SK-N-SH treated with all-trans-retinoic acid at 6 μM for 48 hours (cell line): ENCODE data around the gene MOCOS.
A peak's percentile ranks its signal among the peaks of the same experiment; 100 is the strongest.

ENCODE experiments used
- ATAC-seq: fragments of 200-7000 bp; cut with Tn5 transposase; 3 replicates; pipeline ENCODE4 v1.9.1; 2020; ENCODE audit warnings: mild to moderate bottlenecking, moderate library complexity
- ARNTL ChIP-seq: fragments of 450-650 bp; formaldehyde crosslinking; IDR thresholded peaks from 2 replicates; pipeline ENCODE4 v1.5.0; 2020; ENCODE audit warnings: low read depth, mild to moderate bottlenecking, moderate library complexity, borderline replicate concordance
- CREB5 ChIP-seq: fragments of 250-450 bp; sonication (Bioruptor Pico); IDR thresholded peaks from 2 replicates; pipeline ENCODE4 v1.5.1; 2020; ENCODE audit warnings: low read depth, mild to moderate bottlenecking, moderate library complexity
- ESRRG ChIP-seq: fragments of 250-450 bp; sonication (Bioruptor Pico); IDR thresholded peaks from 2 replicates; pipeline ENCODE4 v1.6.1; 2021; ENCODE audit warnings: mild to moderate bottlenecking
- ISL1 ChIP-seq: fragments of 250-450 bp; sonication (Bioruptor Pico); IDR thresholded peaks from 2 replicates; pipeline ENCODE4 v2.1.2; 2022; ENCODE audit warnings: mild to moderate bottlenecking, moderate library complexity
- OSR1 ChIP-seq: fragments of 250-450 bp; sonication (Bioruptor Pico); IDR thresholded peaks from 2 replicates; pipeline ENCODE4 v1.8.0; 2022; ENCODE audit warnings: moderate library complexity, mild to moderate bottlenecking, inconsistent platforms
- PPARA ChIP-seq: fragments of 250-450 bp; sonication (Bioruptor Pico); IDR thresholded peaks from 2 replicates; pipeline ENCODE4 v1.5.0; 2020; ENCODE audit warnings: mild to moderate bottlenecking, borderline replicate concordance
- RARB ChIP-seq: fragments of 250-450 bp; sonication (Bioruptor Pico); IDR thresholded peaks from 2 replicates; pipeline ENCODE4 v1.8.0; 2021; ENCODE audit warnings: mild to moderate bottlenecking, moderate library complexity
- SNAI2 ChIP-seq: fragments of 250-450 bp; sonication (Bioruptor Pico); IDR thresholded peaks from 2 replicates; pipeline ENCODE4 v1.5.0; 2020; ENCODE audit warnings: mild to moderate bottlenecking, moderate library complexity
- TCF4 ChIP-seq: fragments of 250-450 bp; sonication (Bioruptor Pico); IDR thresholded peaks from 2 replicates; pipeline ENCODE4 v1.8.0; 2021; ENCODE audit warnings: mild to moderate bottlenecking, moderate library complexity, borderline replicate concordance
- TOX ChIP-seq: fragments of 250-450 bp; sonication (Bioruptor Pico); IDR thresholded peaks from 2 replicates; pipeline ENCODE4 v1.8.0; 2021; ENCODE audit warnings: mild to moderate bottlenecking, moderate library complexity, borderline replicate concordance
- ZC3H10 ChIP-seq: fragments of 250-450 bp; sonication (Bioruptor Pico); IDR thresholded peaks from 2 replicates; pipeline ENCODE4 v1.5.1; 2021; ENCODE audit warnings: mild to moderate bottlenecking, moderate library complexity
- ZFP30 ChIP-seq: fragments of 450-650 bp; formaldehyde crosslinking; IDR thresholded peaks from 2 replicates; pipeline ENCODE4 v1.5.0; 2022; ENCODE audit warnings: mild to moderate bottlenecking, moderate library complexity
- ZNF565 ChIP-seq: fragments of 450-650 bp; formaldehyde crosslinking; conservative IDR thresholded peaks from 2 replicates; pipeline ENCODE4 v1.5.0; 2020; ENCODE audit warnings: low read depth, mild to moderate bottlenecking, moderate library complexity
- ZNF70 ChIP-seq: fragments of 450-650 bp; formaldehyde crosslinking; IDR thresholded peaks from 2 replicates; pipeline ENCODE4 v1.5.0; 2020; ENCODE audit warnings: mild to moderate bottlenecking, moderate library complexity
- ZNF8 ChIP-seq: fragments of 450-650 bp; formaldehyde crosslinking; IDR thresholded peaks from 2 replicates; pipeline ENCODE4 v1.5.0; 2020; ENCODE audit warnings: mild to moderate bottlenecking, moderate library complexity
- TF ChIP-seq, protein P1 (sequence below): fragments of 250-450 bp; sonication (Bioruptor Pico); IDR thresholded peaks from 2 replicates; pipeline ENCODE4 v1.5.0; 2020; ENCODE audit warnings: mild to moderate bottlenecking, moderate library complexity
- TF ChIP-seq, protein P2 (sequence below): fragments of 250-450 bp; sonication (Bioruptor Pico); IDR thresholded peaks from 2 replicates; pipeline ENCODE4 v1.5.1; 2021; ENCODE audit warnings: mild to moderate bottlenecking, moderate library complexity
- TF ChIP-seq, protein P3 (sequence below): fragments of 250-450 bp; sonication (Bioruptor Pico); IDR thresholded peaks from 2 replicates; pipeline ENCODE4 v1.8.0; 2021; ENCODE audit warnings: low read depth, mild to moderate bottlenecking, moderate library complexity, borderline replicate concordance

Gene MOCOS

DNA sequence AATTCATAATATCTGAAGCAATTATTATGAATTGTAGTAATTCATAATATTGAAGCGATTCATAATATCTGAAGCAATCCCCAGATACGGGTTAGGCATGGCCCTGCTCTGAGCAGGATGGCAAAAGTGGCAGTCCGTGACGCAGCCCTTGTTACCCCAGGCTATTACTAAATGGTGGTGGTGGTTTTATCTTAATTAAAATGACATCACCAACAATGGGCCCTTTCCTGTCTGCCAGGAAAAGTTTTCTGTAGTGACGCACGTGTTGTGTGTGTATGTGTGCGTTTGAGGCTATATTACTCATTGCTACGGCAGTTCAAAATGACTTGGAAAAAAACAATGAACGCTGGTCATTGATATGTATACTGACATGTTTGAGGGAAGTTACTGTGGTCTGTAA, 10.6 kb upstream of the MOCOS start:
- TF ChIP-seq ZNF8 (CRISPR knock-in tag) (no peak), PPARA (CRISPR knock-in tag) (no peak), ESRRG (CRISPR knock-in tag) (no peak), ZFP30 (CRISPR knock-in tag) (no peak), ARNTL (no peak), TOX (CRISPR knock-in tag) (no peak), CREB5 (CRISPR knock-in tag) (no peak), ZNF70 (CRISPR knock-in tag) (no peak), SNAI2 (CRISPR knock-in tag) (no peak), ZNF565 (CRISPR knock-in tag) (no peak)
- TF ChIP-seq, protein P1, sequence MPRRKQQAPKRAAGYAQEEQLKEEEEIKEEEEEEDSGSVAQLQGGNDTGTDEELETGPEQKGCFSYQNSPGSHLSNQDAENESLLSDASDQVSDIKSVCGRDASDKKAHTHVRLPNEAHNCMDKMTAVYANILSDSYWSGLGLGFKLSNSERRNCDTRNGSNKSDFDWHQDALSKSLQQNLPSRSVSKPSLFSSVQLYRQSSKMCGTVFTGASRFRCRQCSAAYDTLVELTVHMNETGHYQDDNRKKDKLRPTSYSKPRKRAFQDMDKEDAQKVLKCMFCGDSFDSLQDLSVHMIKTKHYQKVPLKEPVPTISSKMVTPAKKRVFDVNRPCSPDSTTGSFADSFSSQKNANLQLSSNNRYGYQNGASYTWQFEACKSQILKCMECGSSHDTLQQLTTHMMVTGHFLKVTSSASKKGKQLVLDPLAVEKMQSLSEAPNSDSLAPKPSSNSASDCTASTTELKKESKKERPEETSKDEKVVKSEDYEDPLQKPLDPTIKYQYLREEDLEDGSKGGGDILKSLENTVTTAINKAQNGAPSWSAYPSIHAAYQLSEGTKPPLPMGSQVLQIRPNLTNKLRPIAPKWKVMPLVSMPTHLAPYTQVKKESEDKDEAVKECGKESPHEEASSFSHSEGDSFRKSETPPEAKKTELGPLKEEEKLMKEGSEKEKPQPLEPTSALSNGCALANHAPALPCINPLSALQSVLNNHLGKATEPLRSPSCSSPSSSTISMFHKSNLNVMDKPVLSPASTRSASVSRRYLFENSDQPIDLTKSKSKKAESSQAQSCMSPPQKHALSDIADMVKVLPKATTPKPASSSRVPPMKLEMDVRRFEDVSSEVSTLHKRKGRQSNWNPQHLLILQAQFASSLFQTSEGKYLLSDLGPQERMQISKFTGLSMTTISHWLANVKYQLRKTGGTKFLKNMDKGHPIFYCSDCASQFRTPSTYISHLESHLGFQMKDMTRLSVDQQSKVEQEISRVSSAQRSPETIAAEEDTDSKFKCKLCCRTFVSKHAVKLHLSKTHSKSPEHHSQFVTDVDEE (CRISPR knock-in tag), result no peak
- TF ChIP-seq, all 23 proteins: peak for 0
- ATAC-seq, result no peak

DNA sequence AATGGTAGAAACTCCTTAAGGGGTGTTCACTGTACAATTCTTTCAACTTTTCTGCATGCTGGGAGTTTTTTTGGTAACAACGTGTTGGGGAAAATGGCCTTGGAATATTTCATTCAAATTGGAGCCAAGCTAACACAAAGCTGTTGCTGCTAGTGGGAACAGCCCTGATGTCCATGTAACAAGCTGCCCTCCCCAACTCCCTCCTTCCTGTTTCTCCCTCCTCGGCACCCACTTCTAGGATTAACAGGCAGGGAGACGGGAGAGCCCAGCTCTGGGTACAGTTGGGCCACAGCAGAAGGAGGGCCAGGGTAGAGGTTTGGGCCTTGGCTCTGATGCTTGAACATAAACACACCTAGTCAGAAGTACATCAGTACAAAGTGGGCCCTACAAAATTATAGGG, 9.4 kb upstream of the MOCOS start:
- ATAC-seq, result no peak
- TF ChIP-seq, protein P2, sequence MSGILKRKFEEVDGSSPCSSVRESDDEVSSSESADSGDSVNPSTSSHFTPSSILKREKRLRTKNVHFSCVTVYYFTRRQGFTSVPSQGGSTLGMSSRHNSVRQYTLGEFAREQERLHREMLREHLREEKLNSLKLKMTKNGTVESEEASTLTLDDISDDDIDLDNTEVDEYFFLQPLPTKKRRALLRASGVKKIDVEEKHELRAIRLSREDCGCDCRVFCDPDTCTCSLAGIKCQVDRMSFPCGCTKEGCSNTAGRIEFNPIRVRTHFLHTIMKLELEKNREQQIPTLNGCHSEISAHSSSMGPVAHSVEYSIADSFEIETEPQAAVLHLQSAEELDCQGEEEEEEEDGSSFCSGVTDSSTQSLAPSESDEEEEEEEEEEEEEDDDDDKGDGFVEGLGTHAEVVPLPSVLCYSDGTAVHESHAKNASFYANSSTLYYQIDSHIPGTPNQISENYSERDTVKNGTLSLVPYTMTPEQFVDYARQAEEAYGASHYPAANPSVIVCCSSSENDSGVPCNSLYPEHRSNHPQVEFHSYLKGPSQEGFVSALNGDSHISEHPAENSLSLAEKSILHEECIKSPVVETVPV, result no peak
- TF ChIP-seq RARB (CRISPR knock-in tag), result no peak
- TF ChIP-seq, protein P3, sequence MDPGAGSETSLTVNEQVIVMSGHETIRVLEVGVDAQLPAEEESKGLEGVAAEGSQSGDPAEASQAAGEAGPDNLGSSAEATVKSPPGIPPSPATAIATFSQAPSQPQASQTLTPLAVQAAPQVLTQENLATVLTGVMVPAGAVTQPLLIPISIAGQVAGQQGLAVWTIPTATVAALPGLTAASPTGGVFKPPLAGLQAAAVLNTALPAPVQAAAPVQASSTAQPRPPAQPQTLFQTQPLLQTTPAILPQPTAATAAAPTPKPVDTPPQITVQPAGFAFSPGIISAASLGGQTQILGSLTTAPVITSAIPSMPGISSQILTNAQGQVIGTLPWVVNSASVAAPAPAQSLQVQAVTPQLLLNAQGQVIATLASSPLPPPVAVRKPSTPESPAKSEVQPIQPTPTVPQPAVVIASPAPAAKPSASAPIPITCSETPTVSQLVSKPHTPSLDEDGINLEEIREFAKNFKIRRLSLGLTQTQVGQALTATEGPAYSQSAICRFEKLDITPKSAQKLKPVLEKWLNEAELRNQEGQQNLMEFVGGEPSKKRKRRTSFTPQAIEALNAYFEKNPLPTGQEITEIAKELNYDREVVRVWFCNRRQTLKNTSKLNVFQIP (CRISPR knock-in tag), result no peak
- no peak for TF ChIP-seq ARNTL
- TF ChIP-seq SNAI2 (CRISPR knock-in tag), result no peak
- TF ChIP-seq ISL1, result no peak
- no peak for TF ChIP-seq ZNF70 (CRISPR knock-in tag)
- no peak for TF ChIP-seq TCF4 (CRISPR knock-in tag)
- TF ChIP-seq TOX (CRISPR knock-in tag), result no peak
- no peak for TF ChIP-seq CREB5 (CRISPR knock-in tag)
- no peak for TF ChIP-seq OSR1 (CRISPR knock-in tag)

DNA sequence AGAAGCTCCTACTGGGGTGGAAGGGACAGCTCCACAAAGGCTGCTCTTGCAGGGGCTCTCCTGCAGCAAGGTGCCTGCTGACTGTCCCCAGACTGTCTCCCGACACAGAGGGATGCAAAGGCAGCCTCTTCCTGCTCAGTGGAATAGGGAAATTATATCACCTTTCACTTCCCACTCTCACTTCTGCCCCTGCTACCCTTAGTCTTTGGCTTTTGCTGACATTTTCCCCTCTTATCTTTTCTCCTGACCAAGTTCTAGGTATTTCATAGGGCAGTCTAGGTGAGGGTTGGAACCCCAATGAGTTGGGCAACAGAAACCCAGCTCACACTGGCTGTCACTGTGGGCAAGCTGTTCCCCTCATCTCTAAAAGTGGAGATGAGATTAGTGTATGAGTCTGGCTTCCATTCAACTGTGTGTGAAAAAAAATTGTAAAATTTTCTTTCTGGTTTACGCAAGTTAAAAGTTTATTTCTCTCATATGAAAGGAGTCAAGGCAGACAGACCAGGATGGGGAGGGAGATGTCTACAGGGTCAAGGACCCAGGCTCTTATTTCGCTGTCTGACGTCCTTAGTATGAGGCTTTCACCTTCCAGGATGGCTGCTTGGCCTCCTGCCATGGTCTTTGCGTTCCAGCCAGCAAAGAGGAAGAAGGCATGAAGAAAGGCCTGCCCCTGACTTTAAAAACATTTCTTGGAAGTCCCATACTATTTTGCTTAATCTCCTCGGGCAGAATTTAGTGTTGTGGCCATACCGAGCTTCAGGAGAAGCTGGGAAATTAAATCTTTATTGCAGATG, 7.5 kb upstream of the MOCOS start:
- TF ChIP-seq ZC3H10 (CRISPR knock-in tag) (no peak), CREB5 (CRISPR knock-in tag) (no peak), RARB (CRISPR knock-in tag) (no peak)
- ATAC-seq, result peak; percentile 83
